Activated CD8-positive, alpha-beta T cell treated with anti-CD3 and anti-CD28 coated beads, Interleukin-2, amount 10 ng/mL, durations not matched to agents 7 days and 5 days (primary cell): ENCODE results near the gene CHST15. TPM values are rescaled to one million over a fixed set of nuclear protein-coding genes. Genes with fewer than 3 reads are reported as not detected.

Experiments used
- ATAC-seq: fragments of 150-1000 bp; cut with Tn5 transposase; one replicate; pipeline ENCODE4 v1.10.0; 2021; ENCODE audit warnings: moderate library complexity
- CTCF ChIA-PET: fragments of 350-600 bp; sonication (Branson Sonifier 250); formaldehyde crosslinking; loops from one replicate; lab custom pipeline; 2021; ENCODE audit warnings: antibody characterized with exemption; lab: Charles Lee
- POLR2A ChIA-PET: fragments of 350-600 bp; sonication (Branson Sonifier 250); formaldehyde crosslinking; loops from one replicate; lab custom pipeline; 2021; ENCODE audit warnings: antibody characterized with exemption; lab: Charles Lee
- DNase-seq: peaks from one replicate; pipeline ENCODE4 v3.0.0-alpha.2; 2020
- H3K27ac Mint-ChIP-seq: one replicate; pipeline ENCODE4 v1.8.0; 2021; ENCODE audit warnings: mild to moderate bottlenecking, mixed read lengths
- H3K27me3 Mint-ChIP-seq: one replicate; pipeline ENCODE4 v1.8.0; 2021; ENCODE audit warnings: low read depth, mixed read lengths
- H3K36me3 Mint-ChIP-seq: one replicate; pipeline ENCODE4 v1.8.0; 2021; ENCODE audit warnings: low read depth, mixed read lengths
- H3K4me1 Mint-ChIP-seq: one replicate; pipeline ENCODE4 v1.8.0; 2021; ENCODE audit warnings: low read depth, mixed read lengths
- H3K4me3 Mint-ChIP-seq: one replicate; pipeline ENCODE4 v1.8.0; 2021; ENCODE audit warnings: mild to moderate bottlenecking, mixed read lengths
- H3K9me3 Mint-ChIP-seq: one replicate; pipeline ENCODE4 v1.8.0; 2022; ENCODE audit warnings: mixed read lengths; ENCODE audit not compliant: insufficient read depth
- total RNA-seq, 2 experiments: library from RNA; stranded (reverse); gene quantifications; one replicate each; pipeline ENCODE4 v1.2.3, GENCODE V29; 2021

Gene CHST15
- total RNA-seq, 2 experiments from 2014 or later = not detected

DNA sequence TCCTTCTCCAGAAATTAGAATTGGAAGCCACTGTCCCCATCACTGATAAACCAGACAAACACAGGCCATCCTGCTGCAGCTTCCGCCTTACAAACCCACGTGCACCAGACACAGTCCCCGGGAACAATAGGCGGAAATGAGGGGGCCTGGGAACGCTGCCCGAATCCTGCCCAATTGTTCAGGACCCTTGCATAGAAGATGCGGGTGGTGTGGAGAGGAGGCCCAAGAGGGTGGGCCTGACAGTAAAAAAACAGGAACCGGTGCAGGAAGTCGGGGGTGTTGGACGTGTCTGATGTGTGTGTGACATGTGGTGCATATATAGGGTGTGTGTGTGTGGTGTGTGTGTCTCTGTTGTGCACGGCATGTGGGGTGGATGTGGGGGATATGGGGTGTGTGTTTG, 26.5 kb upstream of the CHST15 start:
- Mint-ChIP-seq H3K27ac (no peak overlapping the region), H3K9me3 (no peaks in the 10 kb centered on the region), H3K4me3 (no peak overlapping the region), H3K36me3 (no peaks in the 10 kb centered on the region), H3K4me1 (no peaks in the 10 kb centered on the region), H3K27me3 (peaks cover under 1% of the 10 kb centered on the region)
- POLR2A ChIA-PET = no interaction called here
- CTCF ChIA-PET = no interaction called here
- ATAC-seq = no peak
- no peak for DNase-seq

DNA sequence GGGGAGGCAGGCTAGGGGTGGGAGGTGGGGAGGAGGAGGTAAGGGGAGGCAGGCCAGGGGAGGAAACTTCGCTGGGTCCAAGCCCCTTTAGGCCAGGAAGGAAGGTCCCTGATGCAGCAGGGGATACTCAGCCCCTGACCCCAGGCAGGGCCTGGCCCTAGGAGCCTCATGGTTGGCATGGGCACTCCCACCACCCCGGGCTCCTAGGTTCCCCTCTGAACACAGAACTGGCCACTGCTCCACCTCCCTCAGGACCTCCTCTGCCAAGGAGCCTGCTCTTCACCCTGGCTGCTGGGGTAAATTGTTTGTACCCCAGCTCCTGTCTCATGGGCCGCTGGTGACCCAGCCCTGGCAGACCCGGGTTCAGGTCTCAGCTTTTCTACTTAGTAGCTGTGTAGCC, 25.8 kb upstream of the CHST15 start:
- ChIA-PET CTCF (no interaction called here), POLR2A (no interaction called here)
- DNase-seq (no peak), ATAC-seq (no peak)
- Mint-ChIP-seq H3K27me3 (peaks cover 4% of the 10 kb centered on the region), H3K9me3 (no peaks in the 10 kb centered on the region), H3K4me3 (no peak overlapping the region), H3K4me1 (no peaks in the 10 kb centered on the region), H3K36me3 (no peaks in the 10 kb centered on the region), H3K27ac (no peak overlapping the region)

DNA sequence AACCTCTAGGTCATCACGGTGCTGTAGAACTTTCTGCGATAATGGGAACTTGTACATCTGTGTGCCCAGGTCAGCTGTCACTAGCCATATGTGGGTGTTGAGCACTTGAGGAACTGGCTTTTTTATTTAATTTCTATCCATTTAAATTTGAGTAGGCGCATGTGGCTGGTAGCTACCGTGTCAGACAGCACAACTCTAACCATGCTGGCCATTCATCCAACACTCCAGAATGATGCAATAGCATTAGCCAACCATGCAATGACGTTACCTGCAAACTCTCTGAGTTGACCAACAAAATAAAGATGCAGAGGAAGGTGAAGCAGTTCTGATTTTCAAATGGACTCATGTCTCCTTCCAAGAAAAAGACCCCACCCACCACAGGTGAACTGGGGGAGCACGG, 24.4 kb upstream of the CHST15 start:
- Mint-ChIP-seq H3K27ac (no peak overlapping the region), H3K9me3 (no peaks in the 10 kb centered on the region), H3K4me1 (no peaks in the 10 kb centered on the region), H3K27me3 (peaks cover 5% of the 10 kb centered on the region), H3K4me3 (no peak overlapping the region), H3K36me3 (no peaks in the 10 kb centered on the region)
- POLR2A ChIA-PET = no interaction called here
- CTCF ChIA-PET = no interaction called here
- ATAC-seq (no peak), DNase-seq (no peak)

DNA sequence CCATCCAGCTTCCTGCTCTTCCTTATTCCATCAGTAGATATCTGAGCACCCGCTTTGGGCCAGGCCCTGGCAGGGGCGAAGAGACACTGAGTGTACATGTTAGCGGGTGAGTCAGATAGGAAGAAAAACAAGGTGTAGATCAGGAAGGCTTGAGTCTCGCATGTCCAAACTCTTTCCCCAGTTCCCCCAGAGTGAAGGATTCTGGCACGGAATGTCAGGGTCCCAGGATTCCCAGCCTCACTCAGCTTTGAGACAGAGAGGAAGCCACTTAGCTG, 24.1 kb upstream of the CHST15 start:
- DNase-seq = no peak
- no peak overlapping the region for H3K27ac Mint-ChIP-seq
- ChIA-PET CTCF (no interaction called here), POLR2A (no interaction called here)
- H3K4me3 Mint-ChIP-seq = no peak overlapping the region
- H3K4me1 Mint-ChIP-seq = no peaks in the 10 kb centered on the region
- peaks cover 5% of the 10 kb centered on the region for H3K27me3 Mint-ChIP-seq
- H3K36me3 Mint-ChIP-seq = no peaks in the 10 kb centered on the region
- no peak for ATAC-seq
- no peaks in the 10 kb centered on the region for H3K9me3 Mint-ChIP-seq

DNA sequence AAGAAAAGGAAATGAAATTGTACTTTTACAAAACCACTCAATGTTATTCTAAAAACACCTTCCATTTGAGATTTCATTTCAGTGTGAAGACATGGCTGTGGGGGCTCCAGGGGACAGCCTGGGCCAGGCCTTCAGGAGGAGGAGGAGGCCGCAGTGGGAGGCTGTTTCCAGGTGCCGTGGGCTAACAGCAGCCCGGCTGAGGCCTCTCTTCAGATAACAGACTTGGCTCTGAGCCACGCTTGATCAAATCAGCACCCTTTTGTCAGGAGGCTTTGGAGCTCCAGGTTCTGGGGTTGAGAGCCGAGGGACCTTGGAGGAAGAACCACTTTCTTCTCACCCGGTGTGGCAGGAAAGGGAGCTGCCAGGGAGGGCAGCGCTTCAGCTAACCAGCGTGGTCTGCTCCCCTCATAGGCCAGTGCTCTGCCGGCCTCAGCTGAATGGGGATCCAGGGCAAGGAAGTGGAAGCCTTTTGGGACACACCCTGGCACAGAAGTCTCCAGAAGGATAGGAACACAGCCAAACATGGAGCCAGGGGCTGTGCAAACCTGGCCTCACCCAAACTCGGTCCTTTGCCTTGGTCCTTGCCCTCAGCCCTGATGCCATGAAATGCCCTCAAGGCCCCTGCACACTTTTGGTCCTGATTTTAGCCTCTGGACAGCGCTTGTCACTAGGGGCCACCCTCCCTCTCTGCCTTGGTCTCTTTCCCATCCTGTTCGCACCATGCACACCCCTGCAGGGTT, 23.5 kb upstream of the CHST15 start:
- H3K9me3 Mint-ChIP-seq = no peaks in the 10 kb centered on the region
- H3K4me3 Mint-ChIP-seq = no peak overlapping the region
- H3K27ac Mint-ChIP-seq = no peak overlapping the region
- no peaks in the 10 kb centered on the region for H3K4me1 Mint-ChIP-seq
- H3K27me3 Mint-ChIP-seq = peaks cover 5% of the 10 kb centered on the region
- ATAC-seq (no peak), DNase-seq (no peak)
- POLR2A ChIA-PET = no interaction called here
- CTCF ChIA-PET = interaction anchor here (1.3 kb wide), 1 partner anchor 9 kb away, joined by 3 read pairs; no protein-coding TSS in a partner anchor
- no peaks in the 10 kb centered on the region for H3K36me3 Mint-ChIP-seq

DNA sequence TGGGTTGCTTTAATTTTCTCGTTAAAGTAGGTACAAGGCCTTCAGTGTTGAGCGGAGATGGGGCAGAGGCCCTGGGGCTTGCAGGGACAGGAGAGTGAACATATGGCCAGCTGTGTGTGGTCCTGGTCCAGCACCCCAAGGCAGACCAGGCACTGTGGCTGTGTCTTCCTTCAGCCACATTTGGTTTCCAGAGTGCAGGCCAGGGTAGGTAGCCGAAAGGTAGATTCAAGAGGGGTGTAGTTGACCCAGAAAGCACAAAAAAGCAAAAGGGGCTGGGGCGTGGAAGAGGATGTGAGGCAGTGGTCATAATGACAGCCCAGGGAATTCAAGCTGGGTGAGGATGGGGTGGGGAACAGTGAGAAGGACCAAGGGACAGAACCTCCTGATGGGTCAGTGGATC, 21.3 kb upstream of the CHST15 start:
- ChIA-PET POLR2A (no interaction called here), CTCF (interaction anchor here (1.0 to 1.2 kb wide), 2 partner anchors 11 to 120 kb away, joined by 3 read pairs; no protein-coding TSS in a partner anchor)
- no peaks in the 10 kb centered on the region for H3K9me3 Mint-ChIP-seq
- DNase-seq (no peak), ATAC-seq (no peak)
- no peak overlapping the region for H3K4me3 Mint-ChIP-seq
- no peak overlapping the region for H3K27ac Mint-ChIP-seq
- H3K27me3 Mint-ChIP-seq = peaks cover 10% of the 10 kb centered on the region
- H3K36me3 Mint-ChIP-seq = no peaks in the 10 kb centered on the region
- H3K4me1 Mint-ChIP-seq = peaks cover 2% of the 10 kb centered on the region

DNA sequence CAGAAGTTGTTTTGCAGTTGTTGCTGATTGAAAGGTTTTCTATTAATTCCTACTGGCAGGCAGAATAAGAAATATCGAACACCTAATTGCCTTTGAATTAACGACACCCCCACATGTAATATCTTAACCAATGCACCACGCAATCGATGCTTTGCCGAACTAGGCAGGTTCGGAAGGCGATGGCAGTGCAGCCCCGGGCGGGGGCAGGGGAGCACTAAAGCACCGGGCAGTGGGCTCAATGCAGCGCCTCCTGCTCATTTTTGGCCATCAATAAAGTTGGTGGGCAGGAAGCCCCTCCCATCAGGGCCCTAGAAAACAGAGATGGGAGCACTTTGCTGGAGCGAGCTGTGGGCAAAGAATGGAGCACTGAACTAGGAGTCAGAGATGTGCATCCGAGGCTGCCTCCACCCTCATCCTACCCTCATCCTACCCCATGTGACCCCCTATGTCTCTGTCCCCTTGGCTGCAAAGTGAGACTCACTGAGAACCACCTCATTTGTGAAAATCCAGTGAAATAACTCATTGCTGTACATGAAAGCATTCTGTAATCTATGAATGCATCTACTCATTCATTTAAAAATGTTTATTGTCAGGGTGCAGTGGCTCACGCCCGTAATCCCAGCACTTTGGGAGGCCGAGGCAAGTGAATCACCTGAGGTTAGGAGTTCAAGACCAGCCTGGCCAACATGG, 19.6 kb upstream of the CHST15 start:
- peaks cover 10% of the 10 kb centered on the region for H3K27me3 Mint-ChIP-seq
- ChIA-PET POLR2A (no interaction called here), CTCF (no interaction called here)
- no peak overlapping the region for H3K27ac Mint-ChIP-seq
- H3K36me3 Mint-ChIP-seq = no peaks in the 10 kb centered on the region
- peaks cover 10% of the 10 kb centered on the region for H3K4me1 Mint-ChIP-seq
- no peak for ATAC-seq
- no peak for DNase-seq
- H3K4me3 Mint-ChIP-seq = no peak overlapping the region
- no peaks in the 10 kb centered on the region for H3K9me3 Mint-ChIP-seq

DNA sequence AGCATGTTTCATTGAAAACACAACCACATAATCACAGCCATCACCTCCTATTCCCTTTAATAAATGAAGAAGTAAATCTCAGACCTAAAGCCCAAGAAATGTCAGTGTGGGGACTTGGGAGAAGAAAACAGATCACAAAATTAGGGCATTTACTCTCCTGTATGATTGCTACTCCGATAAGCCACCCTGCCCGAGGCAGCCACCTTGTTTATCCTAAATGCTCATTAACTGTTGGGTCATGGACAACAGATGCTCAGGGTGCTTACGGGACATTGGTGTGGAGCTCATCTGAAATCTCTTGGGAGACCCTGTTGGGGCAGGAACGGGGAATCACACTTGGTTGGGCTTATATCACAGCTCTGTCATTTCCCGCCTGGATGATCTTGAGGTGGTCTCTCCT, 17.5 kb upstream of the CHST15 start:
- Mint-ChIP-seq H3K36me3 (no peaks in the 10 kb centered on the region), H3K4me1 (peaks cover 10% of the 10 kb centered on the region), H3K9me3 (no peaks in the 10 kb centered on the region), H3K27me3 (peaks cover 10% of the 10 kb centered on the region), H3K4me3 (no peak overlapping the region), H3K27ac (no peak overlapping the region)
- ChIA-PET POLR2A (no interaction called here), CTCF (no interaction called here)
- DNase-seq (no peak), ATAC-seq (no peak)

DNA sequence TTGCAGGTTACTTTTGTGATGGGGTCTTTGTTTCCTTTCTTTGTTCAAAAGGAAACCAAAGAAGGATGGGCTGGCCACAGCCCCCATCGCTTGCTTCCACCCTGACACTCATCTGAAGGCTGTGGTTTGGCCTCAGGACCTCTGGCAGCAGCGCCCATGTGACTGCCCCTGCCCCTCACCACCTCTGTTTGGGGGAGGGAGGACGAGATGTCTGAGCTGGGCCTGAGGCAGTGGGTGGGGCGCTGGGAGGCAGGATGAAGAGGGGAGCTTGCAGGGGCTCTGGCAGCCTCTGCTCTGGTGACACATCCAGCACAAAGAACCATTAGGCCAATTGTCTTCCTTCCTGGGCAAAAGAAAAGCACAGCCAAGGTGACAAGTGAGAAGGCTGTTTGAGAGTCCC, 15.9 kb upstream of the CHST15 start:
- DNase-seq (no peak), ATAC-seq (no peak)
- Mint-ChIP-seq H3K27ac (no peak overlapping the region), H3K9me3 (no peaks in the 10 kb centered on the region), H3K4me1 (peaks cover 10% of the 10 kb centered on the region), H3K27me3 (peaks cover 7% of the 10 kb centered on the region), H3K36me3 (no peaks in the 10 kb centered on the region), H3K4me3 (no peak overlapping the region)
- ChIA-PET CTCF (no interaction called here), POLR2A (no interaction called here)

DNA sequence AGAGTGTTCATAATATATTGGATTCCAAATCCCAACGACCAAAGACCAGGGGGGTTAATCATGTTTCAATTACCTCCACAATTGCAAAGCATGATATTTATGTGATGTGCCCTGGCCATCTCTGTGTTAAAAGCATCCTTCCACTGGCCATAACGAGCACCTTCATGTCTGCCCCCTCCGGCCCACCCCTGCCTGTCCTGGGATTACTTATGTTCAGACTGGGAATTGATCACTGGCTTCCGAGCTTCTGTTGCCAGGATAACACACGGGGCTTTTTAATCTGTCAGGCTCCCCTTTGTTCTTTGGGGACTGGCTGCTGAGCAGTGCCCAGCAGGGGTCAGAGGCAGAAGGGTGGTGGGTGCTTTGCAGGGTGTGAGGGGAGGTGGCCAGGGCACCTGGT, 13.7 kb upstream of the CHST15 start:
- Mint-ChIP-seq H3K27ac (no peak overlapping the region), H3K36me3 (no peaks in the 10 kb centered on the region), H3K27me3 (peaks cover 5% of the 10 kb centered on the region), H3K4me3 (no peak overlapping the region), H3K9me3 (no peaks in the 10 kb centered on the region), H3K4me1 (peaks cover 10% of the 10 kb centered on the region)
- POLR2A ChIA-PET = no interaction called here
- CTCF ChIA-PET = no interaction called here
- ATAC-seq = no peak
- DNase-seq = no peak

DNA sequence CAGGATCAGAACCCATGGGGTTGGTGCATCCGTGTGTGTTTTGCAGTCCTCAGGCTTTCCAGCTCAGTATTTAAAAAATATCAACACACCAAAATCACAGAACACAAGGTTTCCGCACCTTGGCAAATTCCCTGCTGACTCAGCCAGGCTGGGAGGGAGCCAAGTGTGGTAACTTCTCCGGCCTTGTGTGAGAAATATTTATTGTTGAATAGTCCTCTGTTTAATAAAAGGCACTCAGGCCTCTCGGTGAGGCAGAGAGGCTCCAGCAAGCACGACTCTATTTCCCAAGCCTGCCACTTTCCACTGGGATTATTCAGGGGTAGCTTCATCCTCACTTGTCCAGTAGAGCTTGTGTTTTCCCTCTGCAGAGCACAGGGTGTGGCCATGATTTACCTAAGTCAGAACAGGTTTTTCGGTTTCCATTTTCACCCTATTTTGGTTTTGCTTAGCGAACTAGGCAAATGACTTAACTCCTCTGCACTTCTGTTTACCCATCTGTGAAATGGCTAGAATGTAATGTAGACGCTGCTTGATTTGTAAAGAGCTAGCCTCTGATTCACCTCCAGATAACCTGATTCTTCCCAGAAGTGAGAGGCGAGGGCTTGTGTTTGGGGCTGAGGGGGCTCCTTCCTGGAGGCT, 13.0 kb upstream of the CHST15 start:
- ChIA-PET CTCF (no interaction called here), POLR2A (no interaction called here)
- Mint-ChIP-seq H3K9me3 (no peaks in the 10 kb centered on the region), H3K4me3 (no peak overlapping the region), H3K4me1 (peaks cover 10% of the 10 kb centered on the region), H3K36me3 (no peaks in the 10 kb centered on the region), H3K27me3 (peaks cover 5% of the 10 kb centered on the region), H3K27ac (no peak overlapping the region)
- ATAC-seq (no peak), DNase-seq (no peak)

DNA sequence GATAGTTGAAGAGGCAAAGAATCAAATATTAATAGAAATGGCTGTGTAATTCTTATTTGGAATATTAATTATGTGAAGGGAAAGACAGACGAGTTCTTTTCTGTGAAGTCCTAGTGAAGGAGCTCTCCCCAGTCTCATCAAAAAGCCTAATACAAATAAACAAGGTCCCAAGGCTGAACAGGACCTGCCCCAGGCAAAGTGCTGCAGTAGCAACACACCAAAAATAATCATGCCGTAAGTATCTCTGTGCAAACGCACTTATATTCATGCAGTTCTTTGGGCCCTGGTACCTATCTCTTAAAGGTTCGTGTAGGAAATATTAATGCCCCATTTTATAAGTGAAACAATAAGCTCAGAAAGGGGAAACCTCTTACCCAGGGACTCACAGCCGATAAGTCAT, 12.2 kb upstream of the CHST15 start:
- ATAC-seq = no peak
- POLR2A ChIA-PET = no interaction called here
- CTCF ChIA-PET = no interaction called here
- Mint-ChIP-seq H3K4me1 (peaks cover 10% of the 10 kb centered on the region), H3K36me3 (no peaks in the 10 kb centered on the region), H3K9me3 (no peaks in the 10 kb centered on the region), H3K4me3 (no peak overlapping the region), H3K27ac (no peak overlapping the region), H3K27me3 (peaks cover 3% of the 10 kb centered on the region)
- no peak for DNase-seq
